ENCODE results near the gene KLRF1.
A peak's percentile ranks its signal among the peaks of the same experiment; 100 is the strongest.

Gene KLRF1

GRCh38 chr12:9867531-9867930 lies 40.2 kb downstream of the KLRF1 start:
- no peak overlapping the region for H2AFZ ChIP-seq (ENCODE audit: low read length)
- no peaks in the 10 kb centered on the region for H4K20me1 ChIP-seq (ENCODE audit: insufficient read depth, low read length)
- no peaks in the 10 kb centered on the region for H3K9me2 ChIP-seq (replicated peaks; ENCODE audit: insufficient read depth, low read length)
- H3K9ac ChIP-seq (ENCODE audit: low read length), result no peak overlapping the region
- H3K27ac ChIP-seq (ENCODE audit: low read length), result no peak overlapping the region
- H3K4me1 ChIP-seq (ENCODE audit: low read length), result peaks cover 9% of the 10 kb centered on the region; the same call in 1 of the 2 replicates
- TF ChIP-seq EZH2 (optimal IDR thresholded peaks at IDR 0.05; ENCODE audit: low read depth, low read length), result no peak
- no peak for TF ChIP-seq CTCF (IDR thresholded peaks at IDR 0.05; ENCODE audit: low read length)
- TF ChIP-seq EZH2phosphoT487 (IDR thresholded peaks at IDR 0.05; ENCODE audit: low read length), result no peak
- DNase-seq, result no peak
- H3K9me3 ChIP-seq (replicated peaks; ENCODE audit: insufficient read depth, low read length), result no peaks in the 10 kb centered on the region
- no peaks in the 10 kb centered on the region for H3K79me2 ChIP-seq (ENCODE audit: low read length)
- H3K4me2 ChIP-seq (ENCODE audit: low read depth, low read length), result no peak overlapping the region
- no peaks in the 10 kb centered on the region for H3K27me3 ChIP-seq (replicated peaks; ENCODE audit: insufficient read depth, low read length)
- no peaks in the 10 kb centered on the region for H3K36me3 ChIP-seq (replicated peaks; ENCODE audit: insufficient read depth, low read length)
- H3F3A ChIP-seq (ENCODE audit: insufficient read depth, low read length), result peaks cover 10% of the 10 kb centered on the region; the same call in 1 of the 2 replicates
- H3K4me3 ChIP-seq (ENCODE audit: low read length), result no peak overlapping the region

GRCh38 chr12:9868311-9868801 lies 41.1 kb downstream of the KLRF1 start:
- TF ChIP-seq EZH2phosphoT487 (IDR thresholded peaks at IDR 0.05; ENCODE audit: low read length), result no peak
- TF ChIP-seq CTCF (IDR thresholded peaks at IDR 0.05; ENCODE audit: low read length), result no peak
- TF ChIP-seq EZH2 (optimal IDR thresholded peaks at IDR 0.05; ENCODE audit: low read depth, low read length), result no peak
- H3K4me3 ChIP-seq (ENCODE audit: low read length), result no peak overlapping the region
- no peak overlapping the region for H3K9ac ChIP-seq (ENCODE audit: low read length)
- no peaks in the 10 kb centered on the region for H3K9me3 ChIP-seq (replicated peaks; ENCODE audit: insufficient read depth, low read length)
- no peaks in the 10 kb centered on the region for H3K79me2 ChIP-seq (ENCODE audit: low read length)
- H3F3A ChIP-seq (ENCODE audit: insufficient read depth, low read length), result peaks cover 10% of the 10 kb centered on the region; the same call in 1 of the 2 replicates
- H3K4me1 ChIP-seq (ENCODE audit: low read length), result peaks cover 9% of the 10 kb centered on the region; the same call in 1 of the 2 replicates
- no peaks in the 10 kb centered on the region for H3K9me2 ChIP-seq (replicated peaks; ENCODE audit: insufficient read depth, low read length)
- H3K27ac ChIP-seq (ENCODE audit: low read length), result no peak overlapping the region
- no peaks in the 10 kb centered on the region for H4K20me1 ChIP-seq (ENCODE audit: insufficient read depth, low read length)
- no peak for DNase-seq
- no peaks in the 10 kb centered on the region for H3K36me3 ChIP-seq (replicated peaks; ENCODE audit: insufficient read depth, low read length)
- no peak overlapping the region for H2AFZ ChIP-seq (ENCODE audit: low read length)
- no peak overlapping the region for H3K4me2 ChIP-seq (ENCODE audit: low read depth, low read length)
- no peaks in the 10 kb centered on the region for H3K27me3 ChIP-seq (replicated peaks; ENCODE audit: insufficient read depth, low read length)

GRCh38 chr12:9868951-9869306 lies 41.6 kb downstream of the KLRF1 start:
- Histone ChIP-seq H3K27me3 (replicated peaks; ENCODE audit: insufficient read depth, low read length) (no peaks in the 10 kb centered on the region), H2AFZ (ENCODE audit: low read length) (peak overlapping the region; percentile 96; the same call in 1 of the 2 replicates), H3K27ac (ENCODE audit: low read length) (no peak overlapping the region), H3K9me3 (replicated peaks; ENCODE audit: insufficient read depth, low read length) (no peaks in the 10 kb centered on the region), H4K20me1 (ENCODE audit: insufficient read depth, low read length) (no peaks in the 10 kb centered on the region), H3F3A (ENCODE audit: insufficient read depth, low read length) (peaks cover 10% of the 10 kb centered on the region; the same call in 1 of the 2 replicates), H3K4me1 (ENCODE audit: low read length) (peaks cover 9% of the 10 kb centered on the region; the same call in 1 of the 2 replicates), H3K4me2 (ENCODE audit: low read depth, low read length) (peak overlapping the region; percentile 76), H3K79me2 (ENCODE audit: low read length) (no peaks in the 10 kb centered on the region), H3K4me3 (ENCODE audit: low read length) (peak overlapping the region; percentile 70), H3K9me2 (replicated peaks; ENCODE audit: insufficient read depth, low read length) (no peaks in the 10 kb centered on the region), H3K9ac (ENCODE audit: low read length) (no peak overlapping the region; the same call in 1 of the 2 replicates), H3K36me3 (replicated peaks; ENCODE audit: insufficient read depth, low read length) (no peaks in the 10 kb centered on the region)
- no peak for TF ChIP-seq EZH2 (optimal IDR thresholded peaks at IDR 0.05; ENCODE audit: low read depth, low read length)
- no peak for TF ChIP-seq CTCF (IDR thresholded peaks at IDR 0.05; ENCODE audit: low read length)
- TF ChIP-seq EZH2phosphoT487 (IDR thresholded peaks at IDR 0.05; ENCODE audit: low read length), result no peak
- no peak for DNase-seq
